ENCODE data around the gene CYP2E1.
"Not testable (repeated sequence)": the region's sequence is repeated elsewhere in the genome, so short reads cannot be mapped to it uniquely, and the experiment has no call there.

CYP2E1 gene

DNA sequence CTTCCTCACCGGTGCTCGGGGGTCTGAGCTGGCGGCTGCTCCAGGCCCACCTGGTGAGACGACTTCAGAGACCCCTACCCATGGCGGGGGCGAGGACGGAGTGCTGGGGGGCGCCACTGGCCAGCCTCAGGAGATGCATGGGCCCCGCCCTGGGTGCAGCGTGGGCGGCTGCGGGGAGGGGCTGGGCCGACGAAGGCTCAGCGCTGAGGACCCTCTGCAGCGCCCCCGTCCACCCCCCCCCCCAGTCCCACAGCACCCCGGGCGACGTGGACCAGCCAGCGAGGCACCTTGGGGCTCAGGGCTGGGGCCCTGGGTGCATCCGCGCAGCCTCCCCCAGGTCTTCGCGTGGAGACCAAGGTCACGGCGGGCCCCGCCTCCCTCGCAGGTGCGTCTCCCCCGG lies 49.9 kb downstream of the CYP2E1 start:
- not testable (repeated sequence) for DNase-seq

Data from GOT3 (cell line).